Tibial artery (tissue), 4 donors: ENCODE data around the gene TM9SF4.
A peak's percentile ranks its signal among the peaks of the same experiment; 100 is the strongest.

Experiments used
- DNase-seq, 2 donors: peaks; one replicate each; pipeline ENCODE4 v3.0.0-alpha.2; 2019
- H3K27ac ChIP-seq, 2 donors: fragments of 200-600 bp; sonication (generic) in 1 of 2; 1 replicate in 1 of 2; 2 replicates in 1 of 2; pipeline ENCODE4 v1.5.1; 2018 to 2019; ENCODE audit warnings: mild to moderate bottlenecking in 1 of 2
- H3K27me3 ChIP-seq, 2 donors: fragments of 200-600 bp; sonication (generic) in 1 of 2; one replicate each; pipeline versions ENCODE4 v1.5.1 to v1.6.0; 2016 to 2019
- H3K36me3 ChIP-seq, 3 donors: fragments of 200-600 bp; sonication (generic) in 2 of 3; one replicate each; pipeline ENCODE4 v1.5.1; 2016 to 2019; ENCODE audit warnings: mild to moderate bottlenecking in 2 of 3
- H3K4me1 ChIP-seq, 4 donors: fragments of 200-600 bp; sonication (generic) in 2 of 4; 1 replicate in 3 of 4; 2 replicates in 1 of 4; pipeline ENCODE4 v1.5.1; 2016 to 2019
- H3K4me3 ChIP-seq, 2 donors: fragments of 200-600 bp; sonication (generic) in 1 of 2; 1 replicate in 1 of 2; 2 replicates in 1 of 2; pipeline ENCODE4 v1.5.1; 2018 to 2019; ENCODE audit warnings: mild to moderate bottlenecking in 2 of 2
- H3K9me3 ChIP-seq, 3 donors: fragments of 200-600 bp; sonication (generic) in 1 of 3; one replicate each; pipeline ENCODE4 v1.5.1; 2016 to 2019
- intact Hi-C: fragments of 100-400 bp; cut with DNase I; formaldehyde crosslinking; loops from one replicate; pipeline ENCODE4 v1.15.0; 2023; ENCODE audit warnings: low total_unique reads
- TF ChIP-seq, protein P1 (sequence below), 2 experiments: fragments of 200-600 bp in 1 of 2; fragments of 450-650 bp in 1 of 2; IDR thresholded peaks; one replicate each; pipeline ENCODE4 v1.5.1; 2017 to 2019; ENCODE audit warnings: antibody characterized with exemption in 2 of 2, mild to moderate bottlenecking in 1 of 2, moderate library complexity in 1 of 2

The TM9SF4 gene

DNA sequence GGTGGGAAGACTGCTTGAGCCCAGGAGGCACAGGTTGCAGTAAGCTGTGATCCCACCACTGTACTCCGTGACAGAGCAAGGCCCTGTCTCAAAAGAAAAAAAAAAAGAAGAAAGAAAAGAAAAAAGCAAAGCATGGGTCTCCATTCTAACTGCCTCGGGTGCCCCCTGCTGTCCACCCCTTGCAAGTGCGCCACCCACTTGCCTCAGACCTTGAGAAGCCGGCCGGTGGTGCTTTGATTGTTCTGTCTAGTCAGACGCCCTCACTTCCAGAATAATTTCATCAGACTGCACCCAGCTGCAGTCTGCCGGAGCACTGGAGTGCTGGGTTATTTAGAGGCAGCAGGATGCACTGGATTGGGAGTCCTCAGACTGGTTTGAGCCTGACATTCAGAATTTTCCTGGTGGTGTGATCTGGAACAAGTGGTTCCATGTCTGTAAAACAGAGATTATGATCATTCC, 17.6 kb upstream of the TM9SF4 start:
- intact Hi-C loops, result loop anchor here (5.0 to 10.0 kb wide), 2 partner anchors 237 to 265 kb away; no protein-coding TSS in a partner anchor
- H3K27me3 ChIP-seq, result peaks cover 0 to 4% of the 10 kb centered on the region in 2 donors
- TF ChIP-seq, protein P1, sequence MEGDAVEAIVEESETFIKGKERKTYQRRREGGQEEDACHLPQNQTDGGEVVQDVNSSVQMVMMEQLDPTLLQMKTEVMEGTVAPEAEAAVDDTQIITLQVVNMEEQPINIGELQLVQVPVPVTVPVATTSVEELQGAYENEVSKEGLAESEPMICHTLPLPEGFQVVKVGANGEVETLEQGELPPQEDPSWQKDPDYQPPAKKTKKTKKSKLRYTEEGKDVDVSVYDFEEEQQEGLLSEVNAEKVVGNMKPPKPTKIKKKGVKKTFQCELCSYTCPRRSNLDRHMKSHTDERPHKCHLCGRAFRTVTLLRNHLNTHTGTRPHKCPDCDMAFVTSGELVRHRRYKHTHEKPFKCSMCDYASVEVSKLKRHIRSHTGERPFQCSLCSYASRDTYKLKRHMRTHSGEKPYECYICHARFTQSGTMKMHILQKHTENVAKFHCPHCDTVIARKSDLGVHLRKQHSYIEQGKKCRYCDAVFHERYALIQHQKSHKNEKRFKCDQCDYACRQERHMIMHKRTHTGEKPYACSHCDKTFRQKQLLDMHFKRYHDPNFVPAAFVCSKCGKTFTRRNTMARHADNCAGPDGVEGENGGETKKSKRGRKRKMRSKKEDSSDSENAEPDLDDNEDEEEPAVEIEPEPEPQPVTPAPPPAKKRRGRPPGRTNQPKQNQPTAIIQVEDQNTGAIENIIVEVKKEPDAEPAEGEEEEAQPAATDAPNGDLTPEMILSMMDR (IDR thresholded peaks at IDR 0.05), result peak; percentile 57 to 88
- H3K36me3 ChIP-seq, result peaks cover 0 to 3% (median 0%) of the 10 kb centered on the region in 3 donors
- no peaks in the 10 kb centered on the region for H3K9me3 ChIP-seq
- no peak overlapping the region for H3K27ac ChIP-seq
- peak; percentile 81 to 83 for DNase-seq
- H3K4me3 ChIP-seq, result no peak overlapping the region
- no peaks in the 10 kb centered on the region for H3K4me1 ChIP-seq

DNA sequence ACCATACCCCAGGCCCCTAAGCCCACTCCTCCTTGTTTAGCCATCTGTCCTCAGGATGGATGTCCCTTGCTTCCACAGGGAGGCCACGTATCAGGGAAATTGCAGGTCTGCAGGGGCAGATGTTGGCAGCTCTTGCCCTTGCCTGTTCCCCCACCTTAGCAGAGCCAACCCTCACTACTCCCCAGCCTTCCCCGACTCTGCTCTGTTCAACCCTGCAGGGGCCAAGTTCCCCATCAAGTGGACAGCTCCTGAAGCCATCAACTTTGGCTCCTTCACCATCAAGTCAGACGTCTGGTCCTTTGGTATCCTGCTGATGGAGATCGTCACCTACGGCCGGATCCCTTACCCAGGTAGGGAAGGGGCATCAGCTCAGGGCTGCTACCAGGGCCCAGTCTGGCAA, 10.7 kb upstream of the TM9SF4 start:
- peaks cover 0 to 31% of the 10 kb centered on the region in 2 donors for H3K27me3 ChIP-seq
- intact Hi-C loops, result loop anchor here (10.0 kb wide), 1 partner anchor 244 kb away; no protein-coding TSS in a partner anchor
- H3K4me3 ChIP-seq, result no peak overlapping the region
- DNase-seq, result peak in 1 of 2 donors; percentile 45
- no peaks in the 10 kb centered on the region for H3K4me1 ChIP-seq
- no peaks in the 10 kb centered on the region for H3K9me3 ChIP-seq
- TF ChIP-seq, protein P1 (IDR thresholded peaks at IDR 0.05), result no peak
- no peaks in the 10 kb centered on the region for H3K36me3 ChIP-seq
- H3K27ac ChIP-seq, result no peak overlapping the region

DNA sequence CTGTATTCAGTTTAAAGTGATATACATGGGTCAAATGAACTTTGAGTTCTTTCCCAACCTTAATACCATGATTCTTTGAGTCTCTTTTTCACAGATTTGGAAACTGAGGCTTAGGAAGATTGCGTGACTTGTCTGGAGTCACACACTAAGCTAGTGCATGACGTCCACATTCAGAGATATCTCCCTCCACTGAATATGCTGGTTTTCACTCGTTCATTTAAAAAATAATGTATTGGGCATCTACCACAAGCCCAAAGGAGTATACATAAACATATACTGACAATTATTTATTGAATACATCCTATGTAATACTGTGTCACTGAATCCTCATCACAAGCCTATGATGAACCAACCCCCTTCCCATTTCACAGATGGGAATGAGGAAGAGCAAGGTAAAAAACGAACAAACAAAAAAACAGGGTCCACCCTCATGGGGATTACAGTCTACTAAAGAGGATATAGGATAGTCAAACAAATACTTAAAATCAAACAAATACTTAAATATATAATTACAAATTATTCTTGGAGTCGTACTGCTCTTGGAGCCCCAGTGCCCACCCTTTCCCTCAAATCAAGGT, 611 bp upstream of the TM9SF4 start:
- DNase-seq, result no peak
- TF ChIP-seq, protein P1 (IDR thresholded peaks at IDR 0.05), result no peak
- Histone ChIP-seq H3K4me3 (peak overlapping the region; percentile 82 to 99), H3K36me3 (no peaks in the 10 kb centered on the region), H3K27ac (peak overlapping the region; percentile 95 to 100), H3K27me3 (no peaks in the 10 kb centered on the region), H3K9me3 (no peaks in the 10 kb centered on the region), H3K4me1 (peaks cover 0 to 31% (median 14%) of the 10 kb centered on the region in 4 donors)
- intact Hi-C loops, result no loop called here

DNA sequence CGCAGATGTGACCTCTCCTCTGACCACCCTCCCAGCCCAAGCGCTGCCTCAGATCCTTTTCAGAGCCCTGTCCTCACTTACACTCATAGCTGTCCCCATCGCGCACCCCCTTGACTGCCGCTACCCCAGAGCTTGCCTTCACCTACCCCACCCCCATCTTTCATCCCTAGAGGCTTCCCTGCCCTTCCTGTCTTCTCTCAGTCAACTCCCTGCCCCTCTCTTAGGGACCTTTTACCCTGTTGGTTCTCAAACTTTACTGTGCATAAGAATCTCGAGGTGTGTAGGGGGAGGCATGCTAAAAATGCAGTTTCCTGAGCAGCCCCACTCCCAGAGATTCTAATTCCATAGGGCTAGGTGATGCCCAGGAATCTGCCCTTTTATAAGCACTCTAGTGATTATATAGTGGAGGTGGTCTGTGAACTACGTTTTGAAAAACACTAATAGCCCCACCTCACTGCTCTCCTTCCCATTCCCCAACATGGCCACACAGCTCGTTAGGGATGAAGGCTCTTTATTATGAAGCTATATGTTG, 725 bp downstream of the TM9SF4 start:
- Histone ChIP-seq H3K27me3 (no peaks in the 10 kb centered on the region), H3K9me3 (no peaks in the 10 kb centered on the region), H3K27ac (peak overlapping the region; percentile 95 to 100), H3K36me3 (no peaks in the 10 kb centered on the region), H3K4me3 (peak overlapping the region; percentile 82 to 99), H3K4me1 (peaks cover 0 to 31% (median 19%) of the 10 kb centered on the region in 4 donors)
- TF ChIP-seq, protein P1 (IDR thresholded peaks at IDR 0.05), result no peak
- DNase-seq, result no peak
- intact Hi-C loops, result loop anchor here (5.0 kb wide), 1 partner anchor 97 kb away; the partner anchor contains the start of genes PLAGL2 and POFUT1

DNA sequence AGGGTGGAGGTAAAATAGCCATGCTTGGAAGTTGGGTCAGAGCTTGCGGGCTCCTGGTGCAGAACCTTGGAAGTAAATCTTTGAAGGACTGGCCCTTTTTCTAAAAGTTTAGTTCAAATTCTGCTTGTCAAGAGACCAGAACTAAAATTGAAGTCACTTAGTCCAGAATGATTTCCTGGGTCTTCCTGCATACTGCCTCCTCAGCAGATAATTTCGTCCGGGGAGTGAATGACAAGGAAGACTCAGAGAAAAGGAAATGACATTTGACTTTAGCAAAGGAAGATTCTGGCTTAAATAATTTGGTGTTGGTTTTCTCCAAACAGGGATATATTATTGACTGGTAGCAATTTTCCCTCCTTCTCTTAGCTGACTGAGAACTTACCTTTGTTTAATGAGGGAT, 1.2 kb downstream of the TM9SF4 start:
- TF ChIP-seq, protein P1 (IDR thresholded peaks at IDR 0.05), result no peak
- Histone ChIP-seq H3K9me3 (no peaks in the 10 kb centered on the region), H3K27ac (no peak overlapping the region), H3K4me3 (peak overlapping the region; percentile 82 to 99), H3K4me1 (peaks cover 0 to 31% (median 19%) of the 10 kb centered on the region in 4 donors), H3K27me3 (no peaks in the 10 kb centered on the region), H3K36me3 (no peaks in the 10 kb centered on the region)
- intact Hi-C loops, result loop anchor here (5.0 kb wide), 1 partner anchor 97 kb away; the partner anchor contains the start of genes PLAGL2 and POFUT1
- no peak for DNase-seq
